ENCODE results near the gene HDAC5. TPM values are rescaled to one million over a fixed set of nuclear protein-coding genes. Genes with fewer than 3 reads are reported as not detected.
"Not testable (repeated sequence)": the region's sequence is repeated elsewhere in the genome, so short reads cannot be mapped to it uniquely, and the experiment has no call there.

Gene HDAC5
- total RNA-seq (26.9 TPM), polyA plus RNA-seq (43.3 TPM)

- WGBS = under 1% methylated on average over 78 of the region's 78 CpGs
- DNase-seq (ENCODE audit: extremely low spot score) = peak; percentile 89
Observed at GRCh38 chr17:44123356-44124117, at the start of gene HDAC5. Gene HDAC5 (minus strand): TSS chr17:44123641. CDS start chr17:44117515, 6,126 bp downstream.

GRCh38 chr17:44171931-44172455, 48.6 kb upstream of the HDAC5 start:
- H3K27ac ChIP-seq (ENCODE audit: low read depth) = no peak overlapping the region
- WGBS = 83% methylated on average over 17 of the region's 17 CpGs
- DNase-seq (ENCODE audit: extremely low spot score) = no peak
- no peak overlapping the region for H3K4me3 ChIP-seq (ENCODE audit: low read depth, low read length)
- H3K4me1 ChIP-seq (ENCODE audit: insufficient read depth) = no peaks in the 10 kb centered on the region
- no peaks in the 10 kb centered on the region for H3K36me3 ChIP-seq (ENCODE audit: insufficient read depth)

More at GRCh38 chr17:44123356-44124117, at the start of gene HDAC5:
- Histone ChIP-seq H3K36me3 (ENCODE audit: insufficient read depth) (no peaks in the 10 kb centered on the region), H3K27ac (ENCODE audit: low read depth) (peak within 1 kb of the TSS; percentile 92), H3K4me3 (ENCODE audit: low read depth, low read length) (peak within 1 kb of the TSS; percentile 97), H3K4me1 (ENCODE audit: insufficient read depth) (no peaks in the 10 kb centered on the region)

- Histone ChIP-seq H3K27ac (ENCODE audit: low read depth) (no peak within 1 kb of the TSS), H3K36me3 (ENCODE audit: insufficient read depth) (no peaks in the 10 kb centered on the region), H3K4me3 (ENCODE audit: low read depth, low read length) (no peak within 1 kb of the TSS), H3K4me1 (ENCODE audit: insufficient read depth) (no peaks in the 10 kb centered on the region)
- no peak for DNase-seq (ENCODE audit: extremely low spot score)
- 12% methylated on average over 21 of the region's 21 CpGs for WGBS
Observed at GRCh38 chr17:44170499-44171201, 47.2 kb upstream of the HDAC5 start, which contains the start of gene ASB16. Gene ASB16 (plus strand): TSS chr17:44170704. CDS start chr17:44170790, 86 bp downstream.

GRCh38 chr17:44170135-44170498, 46.7 kb upstream of the HDAC5 start:
- H3K4me1 ChIP-seq (ENCODE audit: insufficient read depth) = no peaks in the 10 kb centered on the region
- WGBS = 30% methylated on average over 5 of the region's 5 CpGs
- H3K36me3 ChIP-seq (ENCODE audit: insufficient read depth) = no peaks in the 10 kb centered on the region
- no peak overlapping the region for H3K4me3 ChIP-seq (ENCODE audit: low read depth, low read length)
- no peak overlapping the region for H3K27ac ChIP-seq (ENCODE audit: low read depth)
- no peak for DNase-seq (ENCODE audit: extremely low spot score)

GRCh38 chr17:44167181-44167861, 43.9 kb upstream of the HDAC5 start:
- 91% methylated on average over 7 of the region's 7 CpGs for WGBS
- DNase-seq (ENCODE audit: extremely low spot score) = no peak
- Histone ChIP-seq H3K4me1 (ENCODE audit: insufficient read depth) (no peaks in the 10 kb centered on the region), H3K4me3 (ENCODE audit: low read depth, low read length) (no peak overlapping the region), H3K36me3 (ENCODE audit: insufficient read depth) (no peaks in the 10 kb centered on the region), H3K27ac (ENCODE audit: low read depth) (no peak overlapping the region)

GRCh38 chr17:44164476-44164875, 41.0 kb upstream of the HDAC5 start:
- H3K27ac ChIP-seq (ENCODE audit: low read depth) = no peak overlapping the region
- 92% methylated on average over 1 of the region's 1 CpG for WGBS
- no peaks in the 10 kb centered on the region for H3K36me3 ChIP-seq (ENCODE audit: insufficient read depth)
- no peak overlapping the region for H3K4me3 ChIP-seq (ENCODE audit: low read depth, low read length)
- H3K4me1 ChIP-seq (ENCODE audit: insufficient read depth) = no peaks in the 10 kb centered on the region
- DNase-seq (ENCODE audit: extremely low spot score) = no peak

- Histone ChIP-seq H3K4me1 (ENCODE audit: insufficient read depth) (no peaks in the 10 kb centered on the region), H3K36me3 (ENCODE audit: insufficient read depth) (no peaks in the 10 kb centered on the region), H3K4me3 (ENCODE audit: low read depth, low read length) (no peak overlapping the region), H3K27ac (ENCODE audit: low read depth) (no peak overlapping the region)
- no peak for DNase-seq (ENCODE audit: extremely low spot score)
- WGBS = 88% methylated on average over 15 of the region's 15 CpGs
Observed at GRCh38 chr17:44159519-44160210, 36.2 kb upstream of the HDAC5 start.

- no peak overlapping the region for H3K4me3 ChIP-seq (ENCODE audit: low read depth, low read length)
- DNase-seq (ENCODE audit: extremely low spot score) = no peak
- H3K4me1 ChIP-seq (ENCODE audit: insufficient read depth) = no peaks in the 10 kb centered on the region
- H3K36me3 ChIP-seq (ENCODE audit: insufficient read depth) = no peaks in the 10 kb centered on the region
- no peak overlapping the region for H3K27ac ChIP-seq (ENCODE audit: low read depth)
- WGBS = 85% methylated on average over 2 of the region's 2 CpGs
Observed at GRCh38 chr17:44155488-44155887, 32.0 kb upstream of the HDAC5 start.

- no peaks in the 10 kb centered on the region for H3K36me3 ChIP-seq (ENCODE audit: insufficient read depth)
- 95% methylated on average over 4 of the region's 4 CpGs for WGBS
- no peak overlapping the region for H3K4me3 ChIP-seq (ENCODE audit: low read depth, low read length)
- H3K4me1 ChIP-seq (ENCODE audit: insufficient read depth) = no peaks in the 10 kb centered on the region
- DNase-seq (ENCODE audit: extremely low spot score) = no peak
- no peak overlapping the region for H3K27ac ChIP-seq (ENCODE audit: low read depth)
Observed at GRCh38 chr17:44152875-44153274, 29.4 kb upstream of the HDAC5 start.

- no peak for DNase-seq (ENCODE audit: extremely low spot score)
- 96% methylated on average over 4 of the region's 4 CpGs for WGBS
- Histone ChIP-seq H3K27ac (ENCODE audit: low read depth) (no peak overlapping the region), H3K36me3 (ENCODE audit: insufficient read depth) (no peaks in the 10 kb centered on the region), H3K4me3 (ENCODE audit: low read depth, low read length) (no peak overlapping the region), H3K4me1 (ENCODE audit: insufficient read depth) (no peaks in the 10 kb centered on the region)
Observed at GRCh38 chr17:44149750-44150329, 26.4 kb upstream of the HDAC5 start.

GRCh38 chr17:44149066-44149465, 25.6 kb upstream of the HDAC5 start:
- not testable (repeated sequence) for H3K27ac ChIP-seq (ENCODE audit: low read depth); H3K36me3 ChIP-seq (ENCODE audit: insufficient read depth); DNase-seq (ENCODE audit: extremely low spot score); H3K4me3 ChIP-seq (ENCODE audit: low read depth, low read length); H3K4me1 ChIP-seq (ENCODE audit: insufficient read depth)
- WGBS = 96% methylated on average over 3 of the region's 3 CpGs

GRCh38 chr17:44147812-44148211, 24.4 kb upstream of the HDAC5 start:
- Histone ChIP-seq H3K36me3 (ENCODE audit: insufficient read depth) (no peaks in the 10 kb centered on the region), H3K4me3 (ENCODE audit: low read depth, low read length) (no peak overlapping the region), H3K27ac (ENCODE audit: low read depth) (no peak overlapping the region), H3K4me1 (ENCODE audit: insufficient read depth) (no peaks in the 10 kb centered on the region)
- WGBS = 88% methylated on average over 4 of the region's 4 CpGs
- DNase-seq (ENCODE audit: extremely low spot score) = no peak

All from urinary bladder (tissue), 4 donors.